ENCODE data around the gene SH2D6.

GRCh38 chr2:85423525-85423924, 5.0 kb downstream of the SH2D6 start:
- TF ChIP-seq SMC3 (IDR thresholded peaks at IDR 0.05): no peak
- no peak for TF ChIP-seq EP300 (IDR thresholded peaks at IDR 0.05)
- TF ChIP-seq CTCF (IDR thresholded peaks at IDR 0.05): no peak
- TF ChIP-seq, protein P1, sequence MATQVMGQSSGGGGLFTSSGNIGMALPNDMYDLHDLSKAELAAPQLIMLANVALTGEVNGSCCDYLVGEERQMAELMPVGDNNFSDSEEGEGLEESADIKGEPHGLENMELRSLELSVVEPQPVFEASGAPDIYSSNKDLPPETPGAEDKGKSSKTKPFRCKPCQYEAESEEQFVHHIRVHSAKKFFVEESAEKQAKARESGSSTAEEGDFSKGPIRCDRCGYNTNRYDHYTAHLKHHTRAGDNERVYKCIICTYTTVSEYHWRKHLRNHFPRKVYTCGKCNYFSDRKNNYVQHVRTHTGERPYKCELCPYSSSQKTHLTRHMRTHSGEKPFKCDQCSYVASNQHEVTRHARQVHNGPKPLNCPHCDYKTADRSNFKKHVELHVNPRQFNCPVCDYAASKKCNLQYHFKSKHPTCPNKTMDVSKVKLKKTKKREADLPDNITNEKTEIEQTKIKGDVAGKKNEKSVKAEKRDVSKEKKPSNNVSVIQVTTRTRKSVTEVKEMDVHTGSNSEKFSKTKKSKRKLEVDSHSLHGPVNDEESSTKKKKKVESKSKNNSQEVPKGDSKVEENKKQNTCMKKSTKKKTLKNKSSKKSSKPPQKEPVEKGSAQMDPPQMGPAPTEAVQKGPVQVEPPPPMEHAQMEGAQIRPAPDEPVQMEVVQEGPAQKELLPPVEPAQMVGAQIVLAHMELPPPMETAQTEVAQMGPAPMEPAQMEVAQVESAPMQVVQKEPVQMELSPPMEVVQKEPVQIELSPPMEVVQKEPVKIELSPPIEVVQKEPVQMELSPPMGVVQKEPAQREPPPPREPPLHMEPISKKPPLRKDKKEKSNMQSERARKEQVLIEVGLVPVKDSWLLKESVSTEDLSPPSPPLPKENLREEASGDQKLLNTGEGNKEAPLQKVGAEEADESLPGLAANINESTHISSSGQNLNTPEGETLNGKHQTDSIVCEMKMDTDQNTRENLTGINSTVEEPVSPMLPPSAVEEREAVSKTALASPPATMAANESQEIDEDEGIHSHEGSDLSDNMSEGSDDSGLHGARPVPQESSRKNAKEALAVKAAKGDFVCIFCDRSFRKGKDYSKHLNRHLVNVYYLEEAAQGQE (IDR thresholded peaks at IDR 0.05): no peak
- TF ChIP-seq CHD2 (IDR thresholded peaks at IDR 0.05; ENCODE audit: low read length, partially characterized antibody): no peak
- TF ChIP-seq RFX5 (IDR thresholded peaks at IDR 0.05): no peak
